H9 (cell line): Measurements from ENCODE around the gene CMC4. TPM values are rescaled to one million over a fixed set of nuclear protein-coding genes. Genes with fewer than 3 reads are reported as not detected.

ENCODE experiments used
- DNase-seq: peaks from one replicate; pipeline ENCODE4 v3.0.0-alpha.2; 2017
- H2AFZ ChIP-seq: one replicate; pipeline ENCODE4 v1.6.1; 2013; ENCODE audit warnings: mild to moderate bottlenecking, low read length, control low read depth, moderate library complexity
- H2AK5ac ChIP-seq: 2 replicates; pipeline ENCODE4 v1.6.1; 2013; ENCODE audit warnings: low read length, control low read depth, mixed read lengths; ENCODE audit not compliant: insufficient read length
- H2BK120ac ChIP-seq: one replicate; pipeline ENCODE4 v1.6.1; 2013; ENCODE audit warnings: low read depth, mild to moderate bottlenecking, low read length, control low read depth, inconsistent platforms; ENCODE audit not compliant: poor library complexity, severe bottlenecking
- H2BK12ac ChIP-seq: 2 replicates; pipeline ENCODE4 v1.6.1; 2013; ENCODE audit warnings: low read length, control low read depth, mixed read lengths, low read depth; ENCODE audit not compliant: insufficient read length
- H2BK15ac ChIP-seq: 2 replicates; pipeline ENCODE4 v1.6.1; 2013; ENCODE audit warnings: low read depth, low read length, control low read depth
- H2BK20ac ChIP-seq: one replicate; pipeline ENCODE4 v1.6.1; 2013; ENCODE audit warnings: low read depth, mild to moderate bottlenecking, low read length, control low read depth, inconsistent platforms; ENCODE audit not compliant: poor library complexity, severe bottlenecking
- H2BK5ac ChIP-seq: 2 replicates; pipeline ENCODE4 v1.6.1; 2013; ENCODE audit warnings: low read length, control low read depth, mixed read lengths; ENCODE audit not compliant: insufficient read length
- H3K14ac ChIP-seq: 2 replicates; pipeline ENCODE4 v1.6.1; 2013; ENCODE audit warnings: low read length, control low read depth; ENCODE audit not compliant: insufficient read depth
- H3K18ac ChIP-seq: 2 replicates; pipeline ENCODE4 v1.6.1; 2013; ENCODE audit warnings: low read depth, mild to moderate bottlenecking, mixed read lengths, low read length, control low read depth; ENCODE audit not compliant: insufficient read length
- H3K23ac ChIP-seq: 2 replicates; pipeline ENCODE4 v1.6.1; 2013; ENCODE audit warnings: low read length, control low read depth, mixed read lengths, low read depth; ENCODE audit not compliant: insufficient read length
- H3K23me2 ChIP-seq: 2 replicates; pipeline ENCODE4 v1.6.1; 2013; ENCODE audit warnings: low read depth, mild to moderate bottlenecking, mixed read lengths, low read length, control low read depth; ENCODE audit not compliant: insufficient read length, poor library complexity, severe bottlenecking
- H3K27ac ChIP-seq: 2 replicates; pipeline ENCODE4 v1.5.1; 2013; ENCODE audit warnings: low read length, control low read depth, mixed read lengths, low read depth; ENCODE audit not compliant: insufficient read length
- H3K27me3 ChIP-seq: 2 replicates; pipeline ENCODE4 v1.6.1; 2013; ENCODE audit warnings: low read length, control low read depth, inconsistent platforms; ENCODE audit not compliant: insufficient read depth
- H3K4ac ChIP-seq: 2 replicates; pipeline ENCODE4 v1.6.1; 2013; ENCODE audit warnings: low read depth, mild to moderate bottlenecking, control low read depth, inconsistent platforms, low read length, moderate library complexity
- H3K4me1 ChIP-seq: 2 replicates; pipeline ENCODE4 v1.6.1; 2013; ENCODE audit warnings: low read length, control low read depth, inconsistent platforms; ENCODE audit not compliant: insufficient read depth
- H3K4me2 ChIP-seq: 2 replicates; pipeline ENCODE4 v1.6.1; 2013; ENCODE audit warnings: low read length, control low read depth, mixed read lengths; ENCODE audit not compliant: insufficient read length, insufficient read depth
- H3K56ac ChIP-seq: 2 replicates; pipeline ENCODE4 v1.6.1; 2013; ENCODE audit warnings: low read depth, mild to moderate bottlenecking, mixed read lengths, low read length, control low read depth; ENCODE audit not compliant: insufficient read length
- H3K79me1 ChIP-seq: 2 replicates; pipeline ENCODE4 v1.6.1; 2013; ENCODE audit warnings: low read depth, mild to moderate bottlenecking, moderate library complexity, low read length, control low read depth, inconsistent platforms; ENCODE audit not compliant: insufficient read depth, poor library complexity, severe bottlenecking
- H3K79me2 ChIP-seq: 2 replicates; pipeline ENCODE4 v1.6.1; 2013; ENCODE audit warnings: low read length, control low read depth, inconsistent platforms; ENCODE audit not compliant: insufficient read depth
- H3K9ac ChIP-seq: 2 replicates; pipeline ENCODE4 v1.6.1; 2013; ENCODE audit warnings: low read length, control low read depth, mixed read lengths; ENCODE audit not compliant: insufficient read length; ENCODE audit errors: extremely low read depth
- H3K9me3 ChIP-seq: one replicate; pipeline ENCODE4 v1.6.1; 2013; ENCODE audit warnings: low read depth, low read length, inconsistent platforms; ENCODE audit not compliant: control insufficient read depth
- H3T11ph ChIP-seq: one replicate; pipeline ENCODE4 v1.6.1; 2013; ENCODE audit warnings: mild to moderate bottlenecking, low read length, control low read depth, inconsistent platforms
- H4K20me1 ChIP-seq: one replicate; pipeline ENCODE4 v1.6.1; 2013; ENCODE audit not compliant: control insufficient read depth, insufficient read length, insufficient read depth
- H4K5ac ChIP-seq: 2 replicates; pipeline ENCODE4 v1.6.1; 2013; ENCODE audit warnings: low read depth, mild to moderate bottlenecking, mixed read lengths, low read length, control low read depth; ENCODE audit not compliant: insufficient read length
- H4K8ac ChIP-seq: replicated peaks from 2 replicates; pipeline ENCODE4 v1.6.1; 2013; ENCODE audit warnings: low read length, control low read depth, mixed read lengths, low read depth; ENCODE audit not compliant: insufficient read length
- H4K91ac ChIP-seq: 2 replicates; pipeline ENCODE4 v1.6.1; 2013; ENCODE audit warnings: low read depth, mild to moderate bottlenecking, moderate library complexity, mixed read lengths, low read length, control low read depth; ENCODE audit not compliant: insufficient read length
- H3K27ac Mint-ChIP-seq, 3 experiments: 2 replicates in 2 of 3; 3 replicates in 1 of 3; pipeline ENCODE4 v1.8.0; 2020 to 2021; ENCODE audit warnings: mixed read lengths in 3 of 3, mild to moderate bottlenecking in 1 of 3, moderate library complexity in 1 of 3
- H3K27me3 Mint-ChIP-seq: 2 replicates; pipeline ENCODE4 v1.8.0; 2021; ENCODE audit warnings: low read depth, mild to moderate bottlenecking, moderate library complexity, mixed read lengths
- H3K36me3 Mint-ChIP-seq, 3 experiments: 2 replicates in 2 of 3; 3 replicates in 1 of 3; pipeline ENCODE4 v1.8.0; 2020 to 2021; ENCODE audit warnings: low read depth in 3 of 3, mixed read lengths in 3 of 3; ENCODE audit not compliant: insufficient read depth in 1 of 3
- H3K4me1 Mint-ChIP-seq, 2 experiments: 2 replicates each; pipeline ENCODE4 v1.8.0; 2020; ENCODE audit warnings: mixed read lengths in 2 of 2
- H3K4me3 Mint-ChIP-seq, 2 experiments: 2 replicates in 1 of 2; 3 replicates in 1 of 2; pipeline ENCODE4 v1.8.0; 2020 to 2021; ENCODE audit warnings: mild to moderate bottlenecking in 2 of 2, mixed read lengths in 2 of 2, moderate library complexity in 1 of 2
- H3K9me3 Mint-ChIP-seq, 2 experiments: 2 replicates in 1 of 2; 3 replicates in 1 of 2; pipeline ENCODE4 v1.8.0; 2020; ENCODE audit warnings: mild to moderate bottlenecking in 2 of 2, mixed read lengths in 2 of 2, moderate library complexity in 1 of 2
- CTCF ChIP-seq: fragments of 200-600 bp; sonication (generic); conservative IDR thresholded peaks from 3 replicates; pipeline ENCODE4 v1.8.0; 2021; ENCODE audit warnings: antibody characterized with exemption, mild to moderate bottlenecking
- WGBS: extraction: QIAGEN DNeasy Blood & Tissue Kit; methylation state at CpG from one replicate; pipeline ENCODE4 v1.1.7; 2013; ENCODE audit warnings: missing lambda C conversion rate, low lambda C conversion rate, mixed read lengths; ENCODE audit not compliant: insufficient read length; ENCODE audit errors: extremely low coverage; 5-methylcytosine and 5-hydroxymethylcytosine counted together
- total RNA-seq: library from RNA; stranded (reverse); gene quantifications from 2 replicates; pipeline ENCODE4 v1.2.1, GENCODE V29; 2021

The CMC4 gene
- total RNA-seq, 1 experiment from 2014 or later: 6.2 TPM

- Histone ChIP-seq H3K4ac (no peak overlapping the region), H3K4me2 (no peak overlapping the region), H2BK5ac (no peak overlapping the region), H2BK20ac (no peak overlapping the region), H2AFZ (no peak overlapping the region), H3K79me2 (no peaks in the 10 kb centered on the region), H3K27me3 (no peaks in the 10 kb centered on the region), H3K23me2 (no peaks in the 10 kb centered on the region), H2BK120ac (no peak overlapping the region), H4K91ac (no peak overlapping the region), H3T11ph (no peak overlapping the region), H3K27ac (no peak overlapping the region), H3K79me1 (no peaks in the 10 kb centered on the region), H4K8ac (no peak overlapping the region), H3K4me1 (no peaks in the 10 kb centered on the region), H4K5ac (no peak overlapping the region), H4K20me1 (no peaks in the 10 kb centered on the region), H3K9ac (no peak overlapping the region), H2BK12ac (no peak overlapping the region), H3K9me3 (peaks cover 29% of the 10 kb centered on the region), H3K18ac (no peak overlapping the region), H3K56ac (no peak overlapping the region), H2BK15ac (no peak overlapping the region), H3K23ac (no peak overlapping the region), H2AK5ac (no peak overlapping the region), H3K14ac (no peak overlapping the region)
- Mint-ChIP-seq H3K27ac (no peak overlapping the region), H3K9me3 (peaks cover 69 to 74% of the 10 kb centered on the region in 2 experiments), H3K4me3 (no peak overlapping the region), H3K36me3 (peaks cover 11 to 48% (median 23%) of the 10 kb centered on the region in 3 experiments), H3K4me1 (no peaks in the 10 kb centered on the region), H3K27me3 (no peaks in the 10 kb centered on the region)
- WGBS: no CpG with 5 or more reads among the region's 1 CpG
- no peak for DNase-seq
- TF ChIP-seq CTCF: no peak
Observed at GRCh38 chrX:155115174-155115819, 44.4 kb upstream of the CMC4 start.
